ENCODE data around the gene RNF220. TPM values are rescaled to one million over a fixed set of nuclear protein-coding genes. Genes with fewer than 3 reads are reported as not detected.
A peak's percentile ranks its signal among the peaks of the same experiment; 100 is the strongest.

Gene RNF220
- 100 to 1,000 TPM; 112 to 134 (median 132) TPM for total RNA-seq

- Histone ChIP-seq H3K4me1 (peaks cover 0 to 41% (median 23%) of the 10 kb centered on the region in 3 donors), H3K4me3 (peak within 1 kb of the TSS; percentile 7 to 49), H3K9me3 (no peaks in the 10 kb centered on the region), H3K27me3 (peaks cover 100% of the 10 kb centered on the region), H3K27ac (peak within 1 kb of the TSS in 3 of 4 donors; percentile 20 to 64 (median 30)), H3K36me3 (no peaks in the 10 kb centered on the region)
- 0 to 3% methylated on average over 7 to 28 of the region's 55 CpGs for WGBS, 2 donors (ENCODE audit: low coverage in 1 of 2)
- TF ChIP-seq CTCF (IDR thresholded peaks at IDR 0.05) (no peak), POLR2AphosphoS5 (IDR thresholded peaks at IDR 0.05) (no peak), EP300 (IDR thresholded peaks at IDR 0.05) (no peak), POLR2A (IDR thresholded peaks at IDR 0.05) (no peak)
- ATAC-seq: peak; percentile 44
Observed at GRCh38 chr1:44405031-44405797, at the start of gene RNF220. Gene RNF220 (plus strand): TSS chr1:44405255.

GRCh38 chr1:44355582-44356305 is 49.3 kb upstream of the RNF220 start:
- Histone ChIP-seq H3K9me3 (no peaks in the 10 kb centered on the region), H3K4me3 (peak overlapping the region in 1 of 2 donors; percentile 99), H3K4me1 (peaks cover 0 to 41% (median 14%) of the 10 kb centered on the region in 3 donors), H3K27me3 (no peaks in the 10 kb centered on the region), H3K36me3 (no peaks in the 10 kb centered on the region), H3K27ac (peak overlapping the region in 2 of 4 donors; percentile 79 to 84)
- no peak for TF ChIP-seq EP300 (IDR thresholded peaks at IDR 0.05)
- TF ChIP-seq POLR2AphosphoS5 (IDR thresholded peaks at IDR 0.05): no peak
- 57 to 65% methylated on average over 10 to 11 of the region's 12 CpGs for WGBS, 2 donors (ENCODE audit: low coverage in 1 of 2)
- no peak for ATAC-seq

GRCh38 chr1:44357710-44358109 is 47.3 kb upstream of the RNF220 start:
- TF ChIP-seq POLR2A (IDR thresholded peaks at IDR 0.05) (no peak), CTCF (IDR thresholded peaks at IDR 0.05) (no peak), POLR2AphosphoS5 (IDR thresholded peaks at IDR 0.05) (no peak), EP300 (IDR thresholded peaks at IDR 0.05) (no peak)
- WGBS, 2 donors (ENCODE audit: low coverage in 1 of 2): 52 to 75% methylated on average over 2 to 4 of the region's 4 CpGs
- ATAC-seq: no peak
- H3K27me3 ChIP-seq: no peaks in the 10 kb centered on the region
- H3K9me3 ChIP-seq: no peaks in the 10 kb centered on the region
- H3K4me3 ChIP-seq: no peak overlapping the region
- no peak overlapping the region for H3K27ac ChIP-seq
- H3K36me3 ChIP-seq: no peaks in the 10 kb centered on the region
- H3K4me1 ChIP-seq: peaks cover 0 to 26% (median 14%) of the 10 kb centered on the region in 3 donors

- H3K4me1 ChIP-seq: peaks cover 0 to 10% (median under 1%) of the 10 kb centered on the region in 3 donors
- no peaks in the 10 kb centered on the region for H3K9me3 ChIP-seq
- H3K27ac ChIP-seq: no peak overlapping the region
- H3K4me3 ChIP-seq: no peak overlapping the region
- H3K27me3 ChIP-seq: no peaks in the 10 kb centered on the region
- no peaks in the 10 kb centered on the region for H3K36me3 ChIP-seq
- 54 to 80% methylated on average over 2 to 5 of the region's 6 CpGs for WGBS, 2 donors (ENCODE audit: low coverage in 1 of 2)
- no peak for ATAC-seq
- TF ChIP-seq POLR2A (IDR thresholded peaks at IDR 0.05) (no peak), EP300 (IDR thresholded peaks at IDR 0.05) (no peak), CTCF (IDR thresholded peaks at IDR 0.05) (no peak), POLR2AphosphoS5 (IDR thresholded peaks at IDR 0.05) (no peak)
Observed at GRCh38 chr1:44359234-44359935, 45.7 kb upstream of the RNF220 start.

GRCh38 chr1:44361478-44361877 is 43.6 kb upstream of the RNF220 start:
- no peaks in the 10 kb centered on the region for H3K9me3 ChIP-seq
- H3K27me3 ChIP-seq: no peaks in the 10 kb centered on the region
- H3K27ac ChIP-seq: no peak overlapping the region
- WGBS, 2 donors (ENCODE audit: low coverage in 1 of 2): 50 to 79% methylated on average over 2 to 3 of the region's 4 CpGs
- H3K4me1 ChIP-seq: no peaks in the 10 kb centered on the region
- no peaks in the 10 kb centered on the region for H3K36me3 ChIP-seq
- TF ChIP-seq CTCF (IDR thresholded peaks at IDR 0.05) (no peak), EP300 (IDR thresholded peaks at IDR 0.05) (no peak), POLR2A (IDR thresholded peaks at IDR 0.05) (no peak), POLR2AphosphoS5 (IDR thresholded peaks at IDR 0.05) (no peak)
- ATAC-seq: no peak
- H3K4me3 ChIP-seq: no peak overlapping the region
